ENCODE data around the gene RFPL2.
"Not testable (repeated sequence)": the region's sequence is repeated elsewhere in the genome, so short reads cannot be mapped to it uniquely, and the experiment has no call there.

The RFPL2 gene

GRCh38 chr22:32160411-32160810 is 44.5 kb downstream of the RFPL2 start:
- DNase-seq = not testable (repeated sequence)

DNA sequence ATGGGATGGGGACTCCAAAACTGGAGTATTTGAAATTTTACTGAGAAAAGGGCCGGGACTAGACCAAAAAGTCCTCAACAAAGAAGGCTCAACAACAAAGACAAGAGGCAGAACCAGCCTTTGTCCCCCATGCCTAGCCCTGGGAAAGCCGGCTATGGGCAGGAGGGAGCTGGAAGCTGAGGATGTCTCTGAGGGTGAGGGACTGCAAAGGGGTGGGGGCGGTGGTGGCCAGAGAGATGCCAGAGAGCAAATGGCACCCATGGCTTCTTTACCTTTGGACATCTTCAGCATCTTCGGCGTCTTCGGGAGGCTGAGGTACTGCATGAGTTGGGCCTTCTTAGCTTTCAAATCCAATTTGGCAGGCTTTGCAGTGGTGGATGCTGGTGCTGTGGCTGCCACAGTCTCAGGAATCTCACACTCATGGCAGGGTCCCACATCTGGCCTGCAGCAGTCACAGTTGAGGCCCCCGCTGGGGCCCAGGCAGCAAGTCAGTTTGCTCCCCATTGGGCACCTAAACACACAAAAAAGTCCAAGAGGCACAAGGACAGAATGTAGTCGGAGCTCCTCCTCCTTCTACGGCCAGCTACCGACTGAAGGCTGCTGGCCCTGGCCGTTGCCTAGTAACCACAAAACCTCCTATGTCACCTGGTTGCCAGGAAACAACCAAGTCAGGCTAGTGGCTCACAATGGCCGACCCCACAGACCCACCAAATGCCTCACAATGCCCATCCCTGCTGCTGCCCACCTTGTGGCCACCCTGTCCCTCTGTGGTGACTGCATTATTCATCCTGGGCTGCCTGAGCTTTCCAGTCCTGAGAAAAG is 46.0 kb downstream of the RFPL2 start, which contains the start of gene C22orf42:
Gene C22orf42 (minus strand): TSS at position 592 of the 822 bp plus-strand sequence. CDS start 88 bp downstream, at position 504.
- no peak for DNase-seq

- DNase-seq = not testable (repeated sequence)
Observed at GRCh38 chr22:32157632-32158031, 47.2 kb downstream of the RFPL2 start.

GRCh38 chr22:32154727-32155126 is 50.1 kb downstream of the RFPL2 start:
- not testable (repeated sequence) for DNase-seq

DNA sequence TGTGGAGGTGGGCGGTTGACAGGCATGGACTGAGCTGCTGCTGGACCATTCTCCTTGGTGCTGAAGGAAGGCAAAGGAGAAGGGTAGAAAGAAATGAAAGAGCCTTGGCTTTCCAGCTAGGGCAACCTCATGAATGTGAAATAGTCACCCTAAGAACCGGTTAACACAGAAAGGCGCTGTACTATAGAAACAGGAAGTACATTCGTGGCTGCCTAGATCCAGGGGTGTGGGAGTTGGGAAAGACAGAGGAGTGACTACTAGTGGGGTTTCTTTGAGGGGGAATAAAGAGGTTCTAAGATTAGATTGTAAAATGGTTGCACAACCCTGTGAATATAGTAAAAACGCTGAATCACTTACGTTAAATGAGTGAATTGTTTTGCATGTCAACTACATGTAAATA is 53.2 kb downstream of the RFPL2 start:
- DNase-seq = not testable (repeated sequence)

DNA sequence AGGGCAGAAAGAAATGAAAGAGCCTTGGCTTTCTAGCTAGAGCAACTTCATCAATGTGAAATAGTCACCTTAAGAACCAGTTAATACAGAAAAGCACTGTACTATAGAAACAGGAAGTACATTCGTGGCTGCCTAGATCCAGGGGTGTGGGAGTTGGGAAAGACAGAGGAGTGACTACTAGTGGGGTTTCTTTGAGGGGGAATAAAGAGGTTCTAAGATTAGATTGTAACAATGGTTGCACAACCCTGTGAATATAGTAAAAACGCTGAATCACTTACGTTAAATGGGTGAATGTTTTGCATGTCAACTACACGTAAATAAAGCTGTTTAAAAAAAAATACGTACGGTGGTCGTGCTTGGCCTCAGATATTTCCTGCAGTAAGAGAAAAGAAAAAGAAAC is 54.2 kb downstream of the RFPL2 start:
- not testable (repeated sequence) for DNase-seq

GRCh38 chr22:32148372-32148771 is 56.5 kb downstream of the RFPL2 start:
- DNase-seq = not testable (repeated sequence)

GRCh38 chr22:32147128-32147527 is 57.7 kb downstream of the RFPL2 start:
- DNase-seq = not testable (repeated sequence)

DNA sequence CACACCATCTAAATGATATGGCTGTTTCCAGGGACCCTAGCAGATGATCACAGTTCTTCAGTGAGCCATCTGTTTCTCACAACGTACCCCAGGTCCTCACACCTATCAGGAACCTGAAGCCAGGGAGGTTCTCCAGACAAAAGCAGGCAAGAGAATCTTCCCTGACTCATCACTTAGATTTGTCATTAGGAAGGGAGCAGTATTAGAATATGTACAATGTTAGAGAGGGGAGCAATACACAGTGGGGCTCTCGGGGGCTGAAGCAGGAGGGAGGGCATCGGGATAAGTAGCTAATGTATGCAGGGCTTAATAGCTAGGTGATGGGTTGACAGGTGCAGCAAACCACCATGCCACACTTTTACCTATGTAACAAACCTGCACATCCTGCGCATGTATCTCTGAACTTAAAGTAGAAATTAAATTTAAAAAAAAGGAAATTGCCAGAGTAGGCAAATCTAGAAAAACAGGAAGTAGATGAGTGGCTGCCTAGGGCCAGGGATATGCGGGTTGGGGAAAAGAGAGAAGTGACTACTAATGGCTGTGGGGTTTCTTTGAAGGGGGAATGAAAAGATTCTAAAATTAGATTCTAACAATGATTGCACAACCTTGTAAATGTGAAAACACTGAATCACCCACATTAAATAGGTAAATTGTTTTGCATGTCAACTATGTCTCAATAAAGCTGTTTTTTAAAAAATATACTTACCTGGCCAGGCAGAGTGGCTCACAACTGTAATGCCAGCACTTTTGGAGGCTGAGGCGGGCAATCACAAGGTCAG is 60.2 kb downstream of the RFPL2 start:
- no peak for DNase-seq

DNA sequence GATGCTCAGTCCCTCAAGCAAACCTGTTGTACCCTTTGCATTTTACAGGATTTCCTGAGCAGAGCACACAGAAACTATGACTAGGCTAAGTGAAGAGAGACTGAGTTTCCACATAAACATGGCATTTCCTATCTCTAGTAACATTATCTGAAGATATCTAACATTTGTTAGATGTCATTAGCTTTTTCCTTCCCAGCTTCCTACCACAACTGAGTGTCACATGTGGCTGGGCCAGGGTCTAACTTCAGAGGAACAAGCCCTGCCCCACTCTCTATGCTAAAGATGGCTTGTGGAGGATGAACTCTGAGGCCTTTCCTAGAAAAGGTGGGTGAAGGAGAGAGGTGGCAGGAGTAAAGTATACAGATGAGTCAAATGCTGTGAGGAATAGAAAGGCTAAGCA is 62.3 kb downstream of the RFPL2 start:
- peak; percentile 59 for DNase-seq

- peak; percentile 18 for DNase-seq
Observed at GRCh38 chr22:32140688-32141087, 64.2 kb downstream of the RFPL2 start.
